ENCODE measurements around the gene ABHD2. TPM values are rescaled to one million over a fixed set of nuclear protein-coding genes. Genes with fewer than 3 reads are reported as not detected.

The ABHD2 gene
- total and polyA plus RNA-seq, 5 donors from 2014 or later = 18.7 to 67.8 (median 21.3) TPM

DNA sequence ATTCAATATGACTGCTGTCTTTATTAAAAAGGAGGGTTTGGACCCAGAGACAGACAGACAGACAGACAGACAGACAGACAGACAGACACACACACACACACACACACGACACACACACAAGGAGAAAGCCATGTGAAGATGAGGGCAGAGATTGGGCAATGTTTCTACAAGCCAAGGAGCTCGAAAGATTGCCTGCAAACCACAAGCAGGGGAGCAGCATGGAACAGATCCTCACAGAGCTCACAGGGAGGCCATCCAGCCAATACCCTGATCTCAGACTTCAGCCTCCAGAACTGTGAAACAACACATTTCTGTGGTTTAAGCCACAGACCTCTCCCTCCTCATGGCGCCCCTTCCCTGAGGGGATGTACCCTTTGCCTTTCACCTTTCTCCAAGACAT lies 35.8 kb upstream of the ABHD2 start:
- Histone ChIP-seq H3K9me3 (ENCODE audit: control insufficient read depth in 2 of 2, low read length in 2 of 2) (no peaks in the 10 kb centered on the region), H3K4me1 (ENCODE audit: control insufficient read depth, insufficient read depth, low read length, poor library complexity, severe bottlenecking) (peaks cover 15% of the 10 kb centered on the region), H3K36me3 (ENCODE audit: control insufficient read depth, insufficient read depth, low read length) (no peaks in the 10 kb centered on the region), H3K4me3 (ENCODE audit: low read depth, low read length) (no peak overlapping the region), H3K27me3 (ENCODE audit: control insufficient read depth, insufficient read depth, low read length) (no peaks in the 10 kb centered on the region), H3K27ac (ENCODE audit: insufficient read depth, low read length, poor library complexity, severe bottlenecking) (no peak overlapping the region)
- Mint-ChIP-seq H3K9me3 (peaks cover 0 to 21% (median 6%) of the 10 kb centered on the region in 7 donors), H3K27me3 (peaks cover 7% of the 10 kb centered on the region), H3K4me1 (peaks cover 12 to 45% (median 28%) of the 10 kb centered on the region in 4 donors), H3K27ac (peak overlapping the region in 1 of 3 donors; percentile 54), H3K4me3 (no peak overlapping the region), H3K36me3 (no peaks in the 10 kb centered on the region)
- ATAC-seq (ENCODE audit: low read depth in 2 of 2) (no peak), DNase-seq (no peak)

DNA sequence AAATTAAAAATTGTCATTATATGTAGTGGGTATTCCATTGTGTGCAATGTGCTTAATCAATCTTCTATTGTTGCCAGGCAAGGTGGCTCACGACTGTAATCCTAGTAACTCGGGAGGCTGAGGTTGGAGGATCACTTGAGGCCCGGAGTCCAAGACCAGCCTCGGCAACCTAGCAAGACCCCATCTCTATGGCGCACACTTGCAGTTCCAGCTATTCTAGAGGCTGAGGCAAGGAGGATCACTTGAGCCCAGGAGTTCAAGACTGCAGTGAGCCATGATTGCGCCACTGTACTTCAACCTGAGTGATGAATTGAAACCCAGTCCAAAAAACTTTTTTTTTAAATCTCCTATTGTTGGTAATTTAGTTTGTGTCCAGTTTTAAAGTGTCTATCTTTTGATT lies 33.4 kb upstream of the ABHD2 start:
- H3K36me3 ChIP-seq (ENCODE audit: control insufficient read depth, insufficient read depth, low read length) = no peaks in the 10 kb centered on the region
- H3K4me1 ChIP-seq (ENCODE audit: control insufficient read depth, insufficient read depth, low read length, poor library complexity, severe bottlenecking) = peaks cover 9% of the 10 kb centered on the region
- H3K27ac Mint-ChIP-seq = no peak overlapping the region
- no peak overlapping the region for H3K27ac ChIP-seq (ENCODE audit: insufficient read depth, low read length, poor library complexity, severe bottlenecking)
- H3K4me3 Mint-ChIP-seq = no peak overlapping the region
- no peak overlapping the region for H3K4me3 ChIP-seq (ENCODE audit: low read depth, low read length)
- H3K36me3 Mint-ChIP-seq = no peaks in the 10 kb centered on the region
- H3K27me3 Mint-ChIP-seq = peaks cover 14% of the 10 kb centered on the region
- ATAC-seq (ENCODE audit: low read depth in 2 of 2) (no peak), DNase-seq (no peak)
- H3K4me1 Mint-ChIP-seq = peaks cover 8 to 35% (median 24%) of the 10 kb centered on the region in 4 donors
- H3K9me3 ChIP-seq (ENCODE audit: control insufficient read depth in 2 of 2, low read length in 2 of 2) = no peaks in the 10 kb centered on the region
- H3K9me3 Mint-ChIP-seq = peaks cover 0 to 9% (median 2%) of the 10 kb centered on the region in 7 donors
- no peaks in the 10 kb centered on the region for H3K27me3 ChIP-seq (ENCODE audit: control insufficient read depth, insufficient read depth, low read length)

DNA sequence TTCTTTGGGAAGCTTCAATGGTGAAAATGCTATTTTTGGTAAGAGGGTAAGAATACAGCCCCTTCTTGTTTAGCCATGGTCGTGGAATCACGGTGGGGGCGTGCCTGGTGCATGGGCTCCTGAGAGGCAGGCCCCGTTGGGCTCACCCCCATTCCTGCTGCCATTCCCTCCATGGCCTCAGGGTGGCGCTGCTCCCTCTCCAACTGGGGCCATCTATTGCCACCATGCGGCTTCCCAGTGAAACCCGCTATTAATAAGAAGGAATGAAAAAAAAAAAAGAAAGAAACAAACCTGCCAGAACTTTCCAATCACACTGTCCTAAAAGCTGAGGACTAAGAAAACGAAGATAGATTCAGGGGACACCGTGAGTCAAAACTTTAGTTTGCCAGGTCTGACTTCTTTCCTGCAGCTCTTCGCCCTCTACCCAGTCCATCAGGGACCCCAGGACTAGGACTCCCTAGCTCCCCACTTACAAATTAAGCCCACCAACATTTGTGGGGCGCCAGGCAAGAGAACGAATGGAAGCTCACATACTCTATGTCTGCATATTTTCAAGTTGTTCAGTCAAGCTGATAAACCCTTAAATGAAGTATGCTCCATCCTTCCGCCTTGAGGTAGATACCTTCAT lies 30.6 kb upstream of the ABHD2 start:
- peaks cover 7% of the 10 kb centered on the region for H3K4me1 ChIP-seq (ENCODE audit: control insufficient read depth, insufficient read depth, low read length, poor library complexity, severe bottlenecking)
- no peaks in the 10 kb centered on the region for H3K9me3 ChIP-seq (ENCODE audit: control insufficient read depth in 2 of 2, low read length in 2 of 2)
- Mint-ChIP-seq H3K4me3 (no peak overlapping the region), H3K27me3 (peaks cover 10% of the 10 kb centered on the region), H3K36me3 (no peaks in the 10 kb centered on the region), H3K27ac (peak overlapping the region in 1 of 3 donors; percentile 81), H3K9me3 (peaks cover 0 to 2% (median 0%) of the 10 kb centered on the region in 7 donors), H3K4me1 (peaks cover 0 to 12% (median 9%) of the 10 kb centered on the region in 4 donors)
- no peaks in the 10 kb centered on the region for H3K36me3 ChIP-seq (ENCODE audit: control insufficient read depth, insufficient read depth, low read length)
- ATAC-seq (ENCODE audit: low read depth in 2 of 2) (peak; percentile 85 to 87), DNase-seq (peak; percentile 64 to 78 (median 74))
- H3K4me3 ChIP-seq (ENCODE audit: low read depth, low read length) = no peak overlapping the region
- no peaks in the 10 kb centered on the region for H3K27me3 ChIP-seq (ENCODE audit: control insufficient read depth, insufficient read depth, low read length)
- no peak overlapping the region for H3K27ac ChIP-seq (ENCODE audit: insufficient read depth, low read length, poor library complexity, severe bottlenecking)

DNA sequence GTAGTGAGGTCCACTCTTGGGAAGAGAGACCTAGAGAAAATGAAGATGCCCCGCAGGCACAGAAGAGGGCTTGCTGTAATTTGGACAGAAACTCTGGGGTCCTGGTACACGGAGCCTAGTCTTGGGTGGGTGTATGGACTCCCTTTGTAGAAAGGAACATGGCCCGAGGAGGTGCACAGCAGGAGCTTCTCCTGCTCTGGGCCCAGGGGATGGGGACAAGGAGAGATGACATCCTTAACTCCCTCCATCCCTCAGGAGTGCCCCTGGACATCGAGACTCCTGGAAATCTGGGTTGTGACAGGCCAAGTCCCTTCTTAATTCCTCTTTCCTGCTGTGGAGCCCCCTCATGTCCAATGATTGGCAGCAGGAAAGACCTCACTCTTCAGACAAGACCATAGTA lies 29.9 kb upstream of the ABHD2 start:
- no peaks in the 10 kb centered on the region for H3K27me3 ChIP-seq (ENCODE audit: control insufficient read depth, insufficient read depth, low read length)
- Mint-ChIP-seq H3K27ac (no peak overlapping the region), H3K36me3 (no peaks in the 10 kb centered on the region), H3K27me3 (peaks cover 10% of the 10 kb centered on the region), H3K4me1 (peaks cover 0 to 12% (median 8%) of the 10 kb centered on the region in 4 donors), H3K9me3 (no peaks in the 10 kb centered on the region), H3K4me3 (no peak overlapping the region)
- DNase-seq = no peak
- no peaks in the 10 kb centered on the region for H3K36me3 ChIP-seq (ENCODE audit: control insufficient read depth, insufficient read depth, low read length)
- no peak overlapping the region for H3K27ac ChIP-seq (ENCODE audit: insufficient read depth, low read length, poor library complexity, severe bottlenecking)
- ATAC-seq (ENCODE audit: low read depth in 2 of 2) = no peak
- no peak overlapping the region for H3K4me3 ChIP-seq (ENCODE audit: low read depth, low read length)
- H3K9me3 ChIP-seq (ENCODE audit: control insufficient read depth in 2 of 2, low read length in 2 of 2) = no peaks in the 10 kb centered on the region
- H3K4me1 ChIP-seq (ENCODE audit: control insufficient read depth, insufficient read depth, low read length, poor library complexity, severe bottlenecking) = peaks cover 7% of the 10 kb centered on the region

DNA sequence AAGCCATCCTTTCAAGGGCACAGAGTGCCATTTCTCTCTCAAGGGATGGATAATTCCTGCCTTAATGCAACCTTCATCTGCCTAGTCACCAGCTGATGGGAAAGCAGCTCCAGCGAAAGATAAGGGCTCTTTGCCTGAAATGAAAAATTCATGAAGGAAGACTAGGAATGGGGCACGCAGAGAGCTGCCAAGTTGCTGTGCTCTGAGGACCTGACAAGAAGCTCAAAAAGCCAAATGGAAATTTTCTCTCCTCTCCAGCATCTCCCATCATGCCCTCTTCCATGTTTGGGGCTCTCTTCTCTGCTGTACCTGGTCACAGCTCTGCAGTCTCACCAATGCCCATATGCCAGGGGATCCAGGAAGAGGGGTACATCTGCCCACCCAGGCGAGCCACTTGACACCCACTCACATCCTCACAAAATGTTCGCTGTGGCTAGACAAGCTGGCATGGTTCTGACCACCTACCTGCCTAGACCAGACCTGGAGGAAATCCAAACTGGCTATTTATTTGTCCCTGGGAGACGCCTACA lies 29.3 kb upstream of the ABHD2 start:
- no peak for DNase-seq
- Mint-ChIP-seq H3K27me3 (peaks cover 10% of the 10 kb centered on the region), H3K9me3 (no peaks in the 10 kb centered on the region), H3K36me3 (no peaks in the 10 kb centered on the region), H3K4me1 (peaks cover 0 to 12% (median 8%) of the 10 kb centered on the region in 4 donors), H3K27ac (peak overlapping the region in 1 of 3 donors; percentile 11), H3K4me3 (no peak overlapping the region)
- Histone ChIP-seq H3K27me3 (ENCODE audit: control insufficient read depth, insufficient read depth, low read length) (no peaks in the 10 kb centered on the region), H3K4me1 (ENCODE audit: control insufficient read depth, insufficient read depth, low read length, poor library complexity, severe bottlenecking) (peaks cover 7% of the 10 kb centered on the region), H3K9me3 (ENCODE audit: control insufficient read depth in 2 of 2, low read length in 2 of 2) (no peaks in the 10 kb centered on the region), H3K27ac (ENCODE audit: insufficient read depth, low read length, poor library complexity, severe bottlenecking) (no peak overlapping the region), H3K4me3 (ENCODE audit: low read depth, low read length) (no peak overlapping the region), H3K36me3 (ENCODE audit: control insufficient read depth, insufficient read depth, low read length) (no peaks in the 10 kb centered on the region)
- no peak for ATAC-seq (ENCODE audit: low read depth in 2 of 2)

DNA sequence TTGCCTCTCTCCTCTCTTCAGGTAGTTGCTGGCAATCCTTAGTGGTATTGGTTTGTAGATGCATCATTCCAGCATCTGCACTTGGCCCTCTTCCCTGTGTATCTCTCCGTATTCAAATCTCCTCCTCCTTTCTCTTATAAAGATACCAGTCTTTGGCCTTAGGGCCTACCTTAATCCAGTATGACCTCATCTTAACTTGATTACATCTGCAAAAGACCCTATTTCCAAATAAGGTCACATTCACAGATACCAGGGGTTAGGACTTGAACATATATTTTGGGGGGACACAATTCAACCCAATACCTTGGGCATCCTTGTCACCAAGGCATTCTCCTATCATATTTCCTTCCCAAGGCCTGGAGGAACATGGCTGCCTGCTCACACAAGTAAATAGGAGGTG lies 22.0 kb upstream of the ABHD2 start:
- H3K9me3 ChIP-seq (ENCODE audit: control insufficient read depth in 2 of 2, low read length in 2 of 2) = peaks cover 7 to 23% of the 10 kb centered on the region in 2 experiments
- H3K36me3 Mint-ChIP-seq = peaks cover 10% of the 10 kb centered on the region
- no peak overlapping the region for H3K27ac ChIP-seq (ENCODE audit: insufficient read depth, low read length, poor library complexity, severe bottlenecking)
- peaks cover 0 to 5% (median 2%) of the 10 kb centered on the region in 4 donors for H3K4me1 Mint-ChIP-seq
- peaks cover 6% of the 10 kb centered on the region for H3K27me3 Mint-ChIP-seq
- no peak for ATAC-seq (ENCODE audit: low read depth in 2 of 2)
- peaks cover 0 to 28% (median 4%) of the 10 kb centered on the region in 7 donors for H3K9me3 Mint-ChIP-seq
- H3K4me1 ChIP-seq (ENCODE audit: control insufficient read depth, insufficient read depth, low read length, poor library complexity, severe bottlenecking) = no peaks in the 10 kb centered on the region
- no peak overlapping the region for H3K27ac Mint-ChIP-seq
- DNase-seq = no peak
- no peak overlapping the region for H3K4me3 Mint-ChIP-seq
- H3K36me3 ChIP-seq (ENCODE audit: control insufficient read depth, insufficient read depth, low read length) = no peaks in the 10 kb centered on the region
- H3K4me3 ChIP-seq (ENCODE audit: low read depth, low read length) = no peak overlapping the region
- no peaks in the 10 kb centered on the region for H3K27me3 ChIP-seq (ENCODE audit: control insufficient read depth, insufficient read depth, low read length)

DNA sequence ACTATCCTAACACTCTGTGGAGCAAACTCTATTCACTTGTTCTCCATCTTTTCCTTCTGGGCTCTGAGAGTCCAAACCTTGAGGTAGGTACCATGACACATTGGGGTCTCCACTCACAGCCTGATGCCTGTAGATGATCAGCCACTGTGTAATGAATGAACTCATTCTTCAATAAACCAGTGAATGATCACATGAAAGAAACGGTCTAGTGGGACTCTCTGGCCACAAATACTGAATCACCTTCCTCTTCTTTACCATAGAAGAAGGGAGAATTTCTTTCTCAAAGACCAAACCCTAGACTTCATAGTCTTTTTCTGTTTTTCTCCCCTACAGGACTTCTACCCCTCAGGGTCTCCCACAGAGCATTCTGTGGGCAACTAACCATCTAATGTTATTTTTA lies 20.5 kb upstream of the ABHD2 start:
- Mint-ChIP-seq H3K27ac (no peak overlapping the region), H3K4me1 (peaks cover 0 to 5% (median 2%) of the 10 kb centered on the region in 4 donors), H3K4me3 (no peak overlapping the region), H3K9me3 (peaks cover 0 to 28% (median 4%) of the 10 kb centered on the region in 7 donors), H3K27me3 (peaks cover 12% of the 10 kb centered on the region), H3K36me3 (peaks cover 10% of the 10 kb centered on the region)
- no peak overlapping the region for H3K27ac ChIP-seq (ENCODE audit: insufficient read depth, low read length, poor library complexity, severe bottlenecking)
- no peak for ATAC-seq (ENCODE audit: low read depth in 2 of 2)
- no peaks in the 10 kb centered on the region for H3K27me3 ChIP-seq (ENCODE audit: control insufficient read depth, insufficient read depth, low read length)
- no peak for DNase-seq
- H3K9me3 ChIP-seq (ENCODE audit: control insufficient read depth in 2 of 2, low read length in 2 of 2) = peaks cover 7 to 23% of the 10 kb centered on the region in 2 experiments
- H3K4me1 ChIP-seq (ENCODE audit: control insufficient read depth, insufficient read depth, low read length, poor library complexity, severe bottlenecking) = no peaks in the 10 kb centered on the region
- no peaks in the 10 kb centered on the region for H3K36me3 ChIP-seq (ENCODE audit: control insufficient read depth, insufficient read depth, low read length)
- no peak overlapping the region for H3K4me3 ChIP-seq (ENCODE audit: low read depth, low read length)

Data from CD4-positive, CD25-positive, alpha-beta regulatory T cell (primary cell).